Forelimb muscle (tissue), 1 donor: ENCODE data around the gene BRIP1. TPM values are rescaled to one million over a fixed set of nuclear protein-coding genes. Genes with fewer than 3 reads are reported as not detected.
"Not testable (repeated sequence)": the region's sequence is repeated elsewhere in the genome, so short reads cannot be mapped to it uniquely, and the experiment has no call there.

Source experiments
- DNase-seq: peaks from one replicate; pipeline ENCODE4 v3.0.0-alpha.2; 2013; ENCODE audit warnings: low read depth
- polyA plus RNA-seq: library from polyadenylated mRNA; unstranded; fragments of 120-200 nt; gene quantifications from one replicate; pipeline ENCODE4 v1.2.1, GENCODE V29; 2013; ENCODE audit not compliant: insufficient read length

The BRIP1 gene
- polyA plus RNA-seq, 1 donor, result 3.8 TPM

DNA sequence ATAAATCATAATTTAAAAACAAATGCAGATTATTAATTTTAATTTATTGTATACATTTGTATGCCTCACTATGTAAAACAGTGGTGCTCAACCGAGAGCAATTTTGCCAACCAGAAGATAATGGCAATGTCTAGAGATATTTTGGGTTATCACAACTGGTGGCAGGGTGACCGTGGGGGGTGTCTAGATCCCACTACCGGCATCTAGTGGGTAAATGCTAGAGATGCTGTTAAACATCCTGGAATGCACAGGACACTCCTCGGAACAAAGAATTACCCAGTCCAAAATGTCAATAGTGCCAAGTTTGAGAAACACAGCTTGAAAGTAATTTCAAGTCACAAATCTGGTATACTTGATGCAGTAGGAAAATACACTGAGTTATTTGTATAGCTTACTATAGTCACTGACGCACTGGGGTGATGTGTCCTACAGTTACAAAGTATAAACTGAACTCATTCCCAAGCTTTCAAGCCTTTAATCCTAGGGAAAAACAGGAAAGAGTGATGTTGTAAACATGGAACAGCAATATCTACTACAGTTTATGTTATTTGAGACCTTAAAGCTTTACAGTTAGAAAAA is 133.5 kb downstream of the BRIP1 start:
- no peak for DNase-seq

DNA sequence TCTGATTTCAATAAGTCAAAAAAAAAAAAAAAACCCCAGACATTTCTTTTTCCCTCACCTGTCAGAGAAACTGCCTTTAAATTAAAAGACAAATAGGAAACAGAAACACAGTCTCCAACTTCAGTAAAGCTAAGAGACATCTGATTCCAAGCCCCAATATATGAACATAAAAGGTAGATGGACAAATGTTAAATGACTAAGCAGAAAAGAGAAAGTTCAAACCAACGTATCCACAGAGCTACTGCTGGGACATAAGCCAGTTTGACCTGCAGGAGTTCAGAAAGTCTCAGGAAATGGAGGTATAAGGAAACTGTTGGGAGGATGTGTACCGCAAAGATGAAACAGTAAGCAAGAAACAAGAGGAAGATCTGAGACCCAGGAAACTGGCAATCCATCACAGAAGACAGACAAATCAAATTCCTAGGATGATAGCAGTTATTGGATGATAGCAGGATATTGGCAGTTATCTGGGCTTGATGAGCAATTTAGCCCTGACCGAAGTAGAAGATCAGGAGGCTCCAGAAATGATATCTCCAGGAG is 135.0 kb downstream of the BRIP1 start:
- no peak for DNase-seq

DNA sequence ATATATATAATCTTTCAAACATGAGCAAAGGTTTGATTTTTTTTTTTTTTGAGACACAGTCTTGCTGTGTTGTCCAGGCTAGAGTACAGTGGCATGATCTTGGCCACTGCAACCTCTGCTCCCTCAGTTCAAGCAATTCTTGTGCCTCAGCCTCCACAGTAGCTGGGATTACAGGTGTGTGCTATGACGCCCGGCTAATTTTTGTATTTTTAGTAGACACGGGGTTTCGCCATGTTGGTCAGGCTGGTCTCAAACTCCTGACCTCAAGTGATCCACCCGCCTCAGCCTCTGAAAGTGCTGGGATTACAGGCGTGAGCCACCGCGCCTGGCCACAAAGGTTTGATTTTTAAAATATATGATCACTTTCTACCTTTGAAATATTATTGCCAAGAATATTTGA is 135.5 kb downstream of the BRIP1 start:
- DNase-seq, result not testable (repeated sequence)

- DNase-seq, result no peak
Measured at GRCh38 chr17:61726977-61727376, 136.4 kb downstream of the BRIP1 start.

DNA sequence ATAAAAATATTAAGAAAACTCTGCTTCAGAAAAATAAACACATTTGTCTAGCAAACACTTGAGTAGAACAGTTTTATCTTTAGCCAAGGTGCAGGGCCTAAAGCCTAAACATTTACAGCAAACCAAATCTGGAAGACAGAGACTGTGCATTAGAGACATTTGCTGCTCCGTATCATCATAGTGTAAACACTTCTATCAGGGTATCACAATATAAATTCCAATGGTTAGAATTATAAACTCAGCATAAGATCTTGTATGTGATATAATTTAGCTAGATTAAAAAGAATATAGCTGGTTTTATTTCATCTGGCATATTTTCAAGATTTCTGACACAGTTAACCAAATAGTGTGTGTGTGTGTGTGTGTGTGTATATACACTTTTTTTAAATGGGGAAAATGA is 138.6 kb downstream of the BRIP1 start:
- no peak for DNase-seq

DNA sequence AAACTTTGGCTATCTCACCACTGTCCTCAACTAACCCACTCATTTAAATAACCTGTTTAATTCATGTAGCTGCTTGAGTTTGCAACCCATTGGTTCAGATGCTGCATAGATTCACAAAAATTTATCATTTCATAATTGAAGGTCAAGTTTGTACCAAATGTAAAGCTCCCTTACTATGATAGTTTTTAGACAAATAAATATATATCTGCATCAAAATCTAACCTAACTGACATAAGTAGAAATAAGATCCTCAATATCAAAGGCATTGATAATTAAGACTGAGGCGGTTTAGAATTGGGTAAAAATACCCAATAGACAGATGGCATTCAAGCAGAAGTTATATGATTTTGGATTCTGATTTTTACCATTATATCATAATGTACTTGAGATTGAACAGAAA is 139.4 kb downstream of the BRIP1 start:
- DNase-seq, result no peak

GRCh38 chr17:61723183-61723582 is 140.1 kb downstream of the BRIP1 start:
- DNase-seq, result no peak

- no peak for DNase-seq
Measured at GRCh38 chr17:61722398-61722797, 140.9 kb downstream of the BRIP1 start.

- DNase-seq, result no peak
Measured at GRCh38 chr17:61720016-61720795, 143.1 kb downstream of the BRIP1 start.

DNA sequence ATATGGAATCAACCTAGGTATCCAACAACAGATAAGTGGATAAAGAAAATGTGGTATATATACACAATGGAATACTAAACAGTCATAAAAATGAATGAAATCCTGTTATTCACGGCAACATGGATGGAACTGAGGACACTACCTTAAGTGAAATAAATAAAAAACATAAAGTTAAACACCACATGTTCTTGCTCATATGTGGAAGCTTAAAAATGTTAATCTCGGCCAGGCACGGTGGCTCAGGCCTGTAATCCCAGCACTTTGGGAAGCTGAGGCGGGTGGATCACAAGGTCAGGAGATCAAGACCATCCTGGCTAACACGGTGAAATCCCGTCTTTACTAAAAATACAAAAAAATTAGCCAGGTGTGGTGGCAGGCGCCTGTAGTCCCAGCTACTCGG is 144.1 kb downstream of the BRIP1 start:
- DNase-seq, result not testable (repeated sequence)

GRCh38 chr17:61718022-61718421 is 145.3 kb downstream of the BRIP1 start:
- DNase-seq, result no peak

DNA sequence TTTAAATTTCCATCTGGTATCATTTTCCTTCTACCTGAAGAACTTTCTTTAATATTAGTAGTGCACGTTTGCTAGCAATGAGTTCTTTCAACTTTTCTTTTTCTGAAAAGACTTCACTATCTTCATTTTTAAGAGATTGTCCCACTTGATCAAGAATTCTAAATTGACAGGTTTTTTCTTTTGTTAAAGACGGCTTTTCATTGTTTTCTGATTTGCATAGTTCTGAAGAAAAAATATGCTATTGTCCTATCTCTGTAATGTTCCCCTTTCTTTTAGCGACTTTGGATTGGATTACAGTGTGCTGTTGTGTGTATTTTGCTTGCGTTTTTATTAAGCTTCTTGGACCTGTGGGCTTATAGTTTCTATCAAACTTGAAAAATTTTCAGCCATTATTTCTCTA is 146.0 kb downstream of the BRIP1 start:
- DNase-seq, result no peak

DNA sequence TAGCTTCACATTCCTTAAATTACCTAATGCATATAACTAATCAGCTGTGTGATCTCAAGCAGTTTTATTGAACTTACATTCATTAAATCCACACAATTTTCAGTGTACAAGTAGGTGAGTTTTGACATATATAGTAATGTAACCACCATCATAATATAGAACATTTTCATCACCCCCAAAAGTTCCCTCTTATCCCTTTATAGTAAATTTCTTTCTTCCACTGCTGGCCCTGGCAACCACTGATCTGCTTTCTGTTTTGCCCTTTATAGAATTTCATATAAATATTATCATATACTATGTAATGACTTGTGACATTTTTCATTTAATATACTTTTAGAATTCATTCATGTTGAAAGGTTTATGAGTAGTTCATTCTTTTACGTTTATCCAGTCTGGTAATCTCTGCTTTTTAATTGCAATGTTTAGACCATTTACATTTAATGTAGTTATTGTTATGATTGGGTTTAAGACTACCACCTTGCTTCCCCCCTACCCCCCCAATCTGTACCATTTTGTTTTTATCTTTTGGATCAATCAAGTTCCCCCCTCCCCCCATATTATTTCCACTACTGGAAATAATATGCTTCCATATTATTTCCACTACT is 147.0 kb downstream of the BRIP1 start:
- no peak for DNase-seq

DNA sequence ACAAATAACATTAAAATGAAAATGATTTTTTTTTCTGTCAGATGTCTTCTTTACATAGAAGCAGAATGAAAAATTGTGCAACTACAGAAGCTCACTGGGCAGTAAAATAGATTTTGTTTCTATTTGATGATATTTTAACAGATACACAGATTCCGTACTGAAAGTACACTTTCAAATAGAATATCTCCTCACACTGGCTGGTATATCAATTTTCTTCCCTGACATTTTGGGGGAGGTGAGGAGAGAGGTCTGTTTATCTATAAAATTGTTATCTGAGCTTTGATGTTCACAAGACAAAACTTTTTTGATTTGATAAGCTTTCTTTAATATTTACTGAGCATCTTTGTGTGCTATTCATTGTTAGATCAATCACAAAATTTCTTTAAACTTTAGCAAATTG is 148.0 kb downstream of the BRIP1 start:
- no peak for DNase-seq

GRCh38 chr17:61714300-61714699 is 149.0 kb downstream of the BRIP1 start:
- no peak for DNase-seq

DNA sequence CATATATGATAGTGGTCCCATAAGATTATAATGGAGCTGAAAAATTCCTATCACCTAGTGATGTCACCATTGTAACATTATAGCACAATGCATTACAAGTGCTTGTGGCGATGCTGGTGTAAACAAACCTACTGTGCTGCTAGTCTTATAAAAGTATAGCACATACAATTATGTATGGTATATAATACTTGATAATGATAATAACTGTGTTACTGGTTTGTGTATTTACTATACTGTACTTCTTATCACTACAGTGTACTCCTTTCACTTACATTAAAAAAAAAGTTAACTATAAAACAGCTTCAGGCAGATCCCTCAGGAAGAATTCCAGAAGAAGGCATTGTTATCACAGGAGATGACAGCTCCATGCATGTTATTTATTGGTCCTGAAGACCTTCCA is 150.3 kb downstream of the BRIP1 start:
- no peak for DNase-seq

DNA sequence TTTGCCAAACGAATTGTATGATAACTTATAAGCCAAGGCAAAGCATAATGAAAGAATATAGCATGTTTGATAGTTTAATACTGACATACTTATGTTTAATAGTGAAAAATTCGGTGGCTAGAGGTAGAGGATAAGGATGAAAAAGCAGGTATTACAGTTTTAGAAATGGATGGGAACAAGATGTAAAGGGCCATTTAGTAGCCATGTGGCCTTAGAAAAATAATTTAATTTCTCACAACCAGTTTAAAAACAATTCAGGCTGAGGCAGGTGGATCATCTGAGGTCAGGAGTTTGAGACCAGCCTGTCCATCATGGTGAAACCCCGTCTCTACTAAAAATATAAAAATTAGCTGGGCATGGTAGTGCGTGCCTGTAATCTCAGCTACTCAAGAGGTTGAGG is 152.8 kb downstream of the BRIP1 start:
- DNase-seq, result no peak

- no peak for DNase-seq
Measured at GRCh38 chr17:61709567-61709966, 153.8 kb downstream of the BRIP1 start.

- no peak for DNase-seq
Measured at GRCh38 chr17:61704935-61705449, 158.3 kb downstream of the BRIP1 start.

DNA sequence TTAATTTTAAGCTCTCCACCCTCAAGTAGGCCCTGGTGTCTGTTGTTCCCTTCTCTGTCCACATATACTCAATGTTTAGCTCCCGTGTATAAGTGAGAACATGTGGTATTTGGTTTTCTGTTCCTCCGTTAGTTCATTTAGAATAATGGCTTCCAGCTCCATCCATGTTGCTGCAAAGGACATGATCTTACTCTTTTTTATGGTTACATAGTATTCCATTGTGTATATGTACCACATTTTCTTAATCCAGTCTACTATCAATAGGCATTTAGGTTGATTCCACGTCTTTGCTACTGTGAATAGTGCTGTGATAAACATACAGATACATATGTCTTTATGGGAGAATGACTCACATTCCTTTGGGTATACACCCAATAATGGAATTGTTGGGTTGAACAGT is 160.9 kb downstream of the BRIP1 start:
- no peak for DNase-seq

GRCh38 chr17:61701978-61702377 is 161.3 kb downstream of the BRIP1 start:
- DNase-seq, result no peak

GRCh38 chr17:61701334-61701733 is 162.0 kb downstream of the BRIP1 start:
- DNase-seq, result no peak

DNA sequence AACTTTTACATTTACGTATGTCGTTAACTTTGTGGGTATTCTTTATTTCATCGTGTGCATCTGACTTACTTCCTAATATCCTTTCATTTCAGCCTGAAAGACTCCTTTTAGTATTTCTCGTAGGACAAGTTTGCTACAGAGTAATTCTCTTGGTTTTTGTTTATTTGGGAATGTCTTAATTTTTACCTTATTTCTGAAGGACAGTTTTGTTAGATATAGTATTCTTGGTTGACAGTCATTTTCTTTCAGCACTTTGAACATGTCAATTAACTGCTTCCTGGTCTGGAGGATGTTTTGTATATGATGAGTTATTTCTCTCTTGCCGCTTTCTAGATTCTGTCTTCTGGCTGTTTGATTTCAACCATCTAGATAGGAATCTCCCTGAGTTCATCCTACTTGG is 163.1 kb downstream of the BRIP1 start:
- DNase-seq, result no peak
